GM19238 (cell line): ENCODE results near the gene CCNT2.
A peak's percentile ranks its signal among the peaks of the same experiment; 100 is the strongest.
"Not testable (repeated sequence)": the region's sequence is repeated elsewhere in the genome, so short reads cannot be mapped to it uniquely, and the experiment has no call there.

Source experiments
- DNase-seq: peaks from one replicate; pipeline ENCODE4 v3.0.0; 2011; ENCODE audit warnings: low spot score; ENCODE audit not compliant: insufficient read length

Gene CCNT2

DNA sequence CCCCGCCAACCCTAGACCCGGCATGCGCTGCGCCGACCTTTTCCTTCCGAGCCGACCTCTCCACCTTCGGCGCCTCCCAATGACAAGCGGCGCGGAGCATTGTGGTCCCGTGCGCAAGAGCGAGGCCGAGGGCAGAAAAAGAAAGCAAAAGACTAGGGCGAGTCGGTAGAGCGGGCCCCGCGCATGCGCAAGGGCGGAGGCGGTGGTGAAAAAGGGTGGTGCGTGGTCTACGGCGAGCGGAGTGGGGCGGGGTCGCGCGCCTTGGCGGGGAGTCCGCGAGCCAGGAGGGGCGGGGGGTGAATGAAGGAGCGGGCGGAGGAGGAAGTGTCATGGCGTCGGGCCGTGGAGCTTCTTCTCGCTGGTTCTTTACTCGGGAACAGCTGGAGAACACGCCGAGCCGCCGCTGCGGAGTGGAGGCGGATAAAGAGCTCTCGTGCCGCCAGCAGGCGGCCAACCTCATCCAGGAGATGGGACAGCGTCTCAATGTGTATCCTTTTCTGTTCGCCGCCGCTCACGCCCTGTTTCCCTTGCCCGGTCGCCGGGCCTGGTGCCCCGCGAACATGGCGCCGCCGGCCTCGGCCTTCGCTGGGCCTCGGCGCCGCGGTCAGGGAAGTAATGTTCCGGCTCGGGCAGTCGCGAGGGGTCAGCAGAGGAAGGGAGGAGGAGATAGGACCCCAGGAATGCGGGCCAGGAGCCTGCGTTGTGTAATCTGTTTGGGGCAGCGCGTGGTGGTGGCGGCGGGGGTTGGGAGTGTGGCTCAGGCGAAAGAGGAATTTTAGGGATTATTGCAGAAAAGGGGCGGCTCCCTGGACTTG is at the start of gene CCNT2:
TSS of gene CCNT2 (plus strand) at position 297 of the 815 bp plus-strand sequence. CDS start at position 330, 33 bp downstream.
- peak; percentile 86 for DNase-seq

DNA sequence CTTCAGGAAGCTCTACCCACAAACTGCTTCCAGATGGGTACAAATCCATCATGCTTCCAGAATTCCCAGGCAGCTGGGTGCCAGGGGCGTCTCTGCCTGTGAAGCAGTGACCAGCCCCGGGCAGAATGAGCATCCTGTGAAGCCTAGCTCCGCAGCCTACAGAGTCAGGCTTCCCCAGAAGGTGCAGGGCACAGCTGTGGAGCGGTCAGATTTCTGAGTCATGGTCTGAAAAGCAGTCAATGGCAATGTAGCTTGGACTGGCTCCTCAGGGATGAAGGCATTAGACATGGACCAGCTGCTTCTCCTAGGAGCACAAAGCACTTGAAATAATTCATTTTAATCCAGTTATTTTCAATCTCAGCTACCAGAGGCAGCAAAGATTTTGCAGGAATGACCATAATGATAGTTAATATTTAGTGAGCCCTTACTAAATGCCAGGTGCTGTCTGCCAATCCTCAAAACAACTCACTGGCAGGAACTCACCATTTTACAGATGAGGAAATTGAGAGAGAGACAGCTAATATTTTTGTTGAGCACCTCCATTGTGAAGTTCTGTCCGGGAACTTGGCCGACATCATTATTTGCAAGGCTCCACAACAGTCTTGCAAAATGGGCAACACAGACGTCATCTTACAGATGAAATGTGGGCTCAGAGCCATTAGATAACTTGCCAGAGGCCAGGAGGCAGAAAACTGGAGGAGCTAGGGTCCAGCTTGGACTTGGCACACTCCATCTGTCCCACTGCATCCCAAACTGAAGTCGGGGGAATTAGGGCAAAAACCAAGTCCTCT is 48.5 kb upstream of the CCNT2 start:
- no peak for DNase-seq

DNA sequence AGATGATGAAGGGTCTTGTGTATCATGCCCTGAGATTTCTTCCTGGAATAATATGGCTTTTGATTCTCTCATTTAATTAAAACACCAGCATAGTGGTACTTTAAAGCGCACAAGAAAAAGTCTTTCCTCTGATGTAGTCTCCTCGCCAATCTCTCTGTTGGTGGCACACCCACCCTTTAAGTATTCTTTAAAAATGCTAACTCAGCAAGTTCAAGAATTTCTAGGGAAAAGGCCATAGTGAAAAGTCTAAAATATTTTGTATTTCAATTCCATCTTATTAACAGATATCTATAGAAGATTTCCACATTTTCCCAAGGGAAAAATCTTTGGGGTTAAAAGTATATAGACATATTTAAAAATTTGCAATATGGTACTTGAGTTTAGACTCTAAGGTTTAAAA is 45.5 kb upstream of the CCNT2 start:
- no peak for DNase-seq

DNA sequence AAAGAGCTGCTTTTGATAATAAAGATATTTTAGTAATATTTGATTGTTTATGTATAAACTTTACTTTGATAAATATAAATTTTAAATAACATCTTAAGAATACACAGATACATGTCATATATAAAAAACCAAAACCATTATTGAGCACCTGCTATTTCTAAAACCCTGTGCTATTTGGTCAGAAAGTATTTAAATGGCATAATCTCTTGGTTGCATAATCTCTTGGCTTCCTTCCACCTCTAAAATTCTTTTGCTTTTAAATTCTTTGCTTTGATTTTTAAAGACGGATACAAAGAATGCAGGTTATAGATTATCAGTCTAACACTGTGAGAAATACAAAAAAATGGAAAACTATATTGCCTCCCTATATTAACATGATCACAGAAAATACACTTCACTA is 43.3 kb upstream of the CCNT2 start:
- DNase-seq: no peak

DNA sequence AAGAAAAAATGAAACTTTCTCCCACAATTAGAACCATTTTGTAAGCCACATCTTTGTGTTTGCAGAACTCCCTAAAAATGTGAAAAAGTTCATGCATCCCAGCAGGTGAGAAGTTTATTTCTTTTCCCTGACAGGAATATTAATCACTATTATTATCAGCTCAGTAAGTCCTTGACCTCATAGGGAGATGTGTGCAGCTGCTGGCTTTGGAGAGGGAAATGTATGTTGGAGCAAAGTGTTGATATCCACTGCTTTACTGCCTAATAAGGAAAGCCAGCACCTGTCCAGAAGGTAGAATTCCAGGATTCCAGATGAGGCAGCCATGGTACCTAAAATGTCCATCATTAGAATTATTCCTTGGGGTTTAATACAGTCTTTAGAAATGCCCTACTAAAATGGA is 35.8 kb upstream of the CCNT2 start:
- no peak for DNase-seq

DNA sequence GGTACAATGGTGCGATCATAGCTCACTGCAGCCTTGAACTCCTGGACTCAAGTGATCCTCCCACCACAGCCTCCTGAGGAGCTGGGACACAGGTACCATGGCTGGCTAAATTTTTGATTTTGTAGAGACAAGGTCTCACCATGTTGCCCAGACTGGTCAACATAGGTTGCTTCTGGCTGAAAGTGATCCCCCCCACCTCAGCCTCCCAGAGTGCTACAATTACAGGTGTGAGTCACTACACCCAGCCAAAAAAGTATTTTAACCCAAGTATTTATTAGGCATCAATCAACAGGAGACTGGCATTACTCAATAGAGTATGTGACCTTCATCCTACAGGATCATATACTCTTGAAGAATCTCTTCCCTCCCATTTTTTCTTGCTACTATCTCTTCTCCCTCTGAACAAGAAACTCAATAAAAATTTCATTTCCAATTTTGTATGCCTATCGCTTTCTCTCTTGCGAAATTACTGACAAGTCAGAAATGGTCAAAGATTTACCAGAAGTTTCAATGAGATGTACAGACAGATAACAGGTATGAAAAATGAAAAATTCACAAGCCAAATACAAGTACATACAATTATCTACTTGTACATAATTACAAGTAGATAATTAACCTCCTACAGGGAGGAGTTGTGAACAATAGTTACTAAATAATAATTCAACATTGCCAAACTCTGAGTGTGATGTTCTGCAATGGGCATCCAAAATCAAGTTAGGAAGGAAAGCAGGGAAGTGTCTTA is 34.9 kb upstream of the CCNT2 start:
- no peak for DNase-seq

DNA sequence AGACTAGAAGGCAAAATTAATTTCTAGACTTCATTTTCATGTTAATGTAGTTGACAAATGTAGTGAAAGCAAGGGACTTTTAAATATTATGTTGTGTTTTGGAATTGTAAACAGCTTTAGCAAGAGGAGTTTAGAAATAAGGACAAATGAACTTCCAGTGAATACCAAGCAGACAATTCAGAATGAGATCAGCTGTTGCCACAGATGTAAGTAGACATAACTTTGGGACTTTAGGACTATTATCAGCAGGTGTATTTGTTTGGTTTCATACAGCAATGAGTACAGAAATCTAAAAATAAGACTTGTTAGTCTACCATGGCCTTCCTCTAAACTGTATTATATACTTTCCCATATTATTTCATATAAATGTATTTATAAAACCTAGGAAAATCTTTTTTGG is 34.2 kb upstream of the CCNT2 start:
- no peak for DNase-seq

DNA sequence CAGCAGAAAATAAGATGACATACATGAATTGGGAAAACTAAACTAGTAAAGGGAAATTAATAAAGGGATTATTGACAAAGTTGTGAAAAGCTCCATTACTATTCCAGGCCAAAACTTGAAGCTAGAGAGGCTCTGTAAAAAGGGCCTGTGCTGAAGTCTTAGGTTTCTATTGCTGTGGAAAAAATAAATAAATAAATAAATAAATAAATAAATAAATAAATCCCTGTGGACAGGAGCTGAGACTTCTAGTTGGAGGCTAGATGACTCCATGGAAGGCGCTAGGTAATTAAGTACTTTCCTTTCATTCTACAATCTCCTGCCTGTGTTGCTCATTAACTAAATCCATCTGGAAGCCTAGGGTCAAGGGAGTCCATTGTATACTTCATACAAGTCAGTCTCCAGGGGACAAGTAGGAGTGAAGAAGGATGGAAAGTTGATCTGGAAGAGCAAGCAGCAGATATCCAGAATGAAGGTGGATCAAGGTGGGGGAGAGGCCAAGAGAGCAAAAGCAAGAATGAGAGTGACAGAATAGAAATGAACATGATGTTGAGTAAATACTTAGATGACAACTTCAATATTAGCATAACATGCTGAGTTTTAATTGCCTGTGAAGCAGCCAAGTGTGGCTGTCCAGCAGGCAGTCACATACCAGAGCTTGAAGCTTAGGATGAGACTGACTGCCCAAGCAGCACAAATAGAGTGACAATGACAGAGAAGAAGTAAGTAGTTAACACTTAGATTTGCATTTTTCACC is 26.2 kb upstream of the CCNT2 start:
- DNase-seq: no peak

DNA sequence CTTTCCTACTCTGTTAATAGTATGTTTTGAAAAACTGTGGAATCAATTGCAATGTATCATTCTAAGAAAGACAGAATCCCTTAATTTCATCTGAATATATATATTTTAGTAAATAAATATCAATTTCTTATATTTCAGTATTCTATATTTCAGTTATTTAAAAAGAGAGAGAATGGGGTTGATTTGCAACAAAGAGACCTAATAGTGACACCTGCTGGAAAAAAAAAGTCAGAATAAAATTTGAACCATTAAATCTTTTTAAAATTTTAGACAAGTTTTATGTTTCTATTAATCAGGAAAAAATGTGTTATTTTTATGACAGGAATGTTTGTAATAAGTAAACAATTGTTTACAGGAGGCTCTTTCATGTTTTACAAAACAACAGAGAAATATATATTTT is 20.7 kb upstream of the CCNT2 start:
- no peak for DNase-seq

DNA sequence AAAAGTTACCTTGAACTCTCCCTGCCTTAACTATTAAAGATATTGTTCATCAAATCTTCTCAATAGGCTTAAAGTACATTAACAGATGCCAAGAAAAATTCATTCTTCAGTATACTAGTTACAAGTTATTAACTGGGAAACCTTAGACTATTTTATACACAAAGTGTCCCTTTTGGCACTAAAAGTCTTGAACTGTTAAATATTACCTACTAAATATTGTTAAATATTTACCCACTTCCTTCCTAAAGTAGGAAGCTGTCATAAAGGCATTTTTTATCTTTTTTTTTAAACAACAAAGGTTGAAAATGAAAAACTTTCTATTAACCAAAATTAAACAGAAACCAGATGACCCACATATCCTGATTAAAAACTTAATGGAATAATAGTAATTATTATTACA is 19.4 kb upstream of the CCNT2 start:
- DNase-seq: no peak

DNA sequence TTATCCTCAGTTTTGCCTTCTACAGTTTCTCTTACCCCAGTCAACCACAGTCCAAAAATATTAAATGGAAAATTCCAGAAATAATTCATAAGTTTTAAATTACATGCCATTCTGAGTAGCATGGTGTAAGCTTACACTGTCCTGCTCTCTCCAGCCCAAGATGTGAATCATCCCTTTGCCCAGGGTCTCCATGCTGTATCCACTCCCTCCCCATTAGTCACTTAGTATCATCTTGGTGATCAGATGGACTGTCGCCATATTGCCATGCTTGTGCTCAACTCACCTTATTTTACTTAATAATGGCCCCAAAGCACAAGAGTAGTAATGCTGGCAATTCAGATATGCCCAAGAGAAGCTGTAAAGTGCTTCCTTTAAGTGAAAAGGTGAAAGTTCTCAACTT is 18.5 kb upstream of the CCNT2 start:
- no peak for DNase-seq

DNA sequence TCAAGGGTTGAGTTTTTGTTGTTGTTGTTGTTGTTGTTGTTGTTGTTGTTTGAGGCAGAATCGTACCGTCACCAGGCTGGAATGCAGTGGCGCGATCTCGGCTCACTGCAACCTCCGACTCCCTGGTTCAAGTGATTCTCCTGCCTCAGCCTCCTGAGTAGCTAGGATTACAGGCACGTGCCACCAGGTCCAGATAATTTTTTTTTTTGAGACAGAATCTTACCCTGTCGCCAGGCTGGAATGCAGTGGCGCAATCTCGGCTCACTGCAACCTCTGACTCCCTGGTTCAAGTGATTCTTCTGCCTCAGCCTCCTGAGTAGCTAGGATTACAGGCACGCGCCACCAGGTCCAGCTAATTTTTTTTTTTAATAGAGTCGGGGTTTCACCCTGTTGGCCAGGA is 14.9 kb upstream of the CCNT2 start:
- not testable (repeated sequence) for DNase-seq

DNA sequence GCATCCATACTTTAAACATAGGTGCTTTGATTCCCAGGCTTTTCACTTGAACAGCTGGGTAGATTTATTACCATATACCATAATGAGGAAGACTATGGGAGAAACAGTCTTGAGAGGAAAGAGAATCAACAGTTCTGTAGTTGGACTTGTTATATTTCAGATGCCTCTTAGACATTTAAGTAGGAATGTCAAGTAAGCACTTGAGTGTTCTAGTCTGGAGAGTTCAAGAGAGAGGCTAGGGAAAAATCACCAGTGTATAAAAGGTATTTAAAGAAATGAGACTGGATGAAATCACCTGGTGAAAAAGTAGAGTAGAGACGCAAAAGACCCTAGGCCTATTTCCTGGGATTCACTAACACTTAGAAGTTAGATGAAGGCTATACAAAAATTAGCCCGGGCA is 13.5 kb upstream of the CCNT2 start:
- no peak for DNase-seq

DNA sequence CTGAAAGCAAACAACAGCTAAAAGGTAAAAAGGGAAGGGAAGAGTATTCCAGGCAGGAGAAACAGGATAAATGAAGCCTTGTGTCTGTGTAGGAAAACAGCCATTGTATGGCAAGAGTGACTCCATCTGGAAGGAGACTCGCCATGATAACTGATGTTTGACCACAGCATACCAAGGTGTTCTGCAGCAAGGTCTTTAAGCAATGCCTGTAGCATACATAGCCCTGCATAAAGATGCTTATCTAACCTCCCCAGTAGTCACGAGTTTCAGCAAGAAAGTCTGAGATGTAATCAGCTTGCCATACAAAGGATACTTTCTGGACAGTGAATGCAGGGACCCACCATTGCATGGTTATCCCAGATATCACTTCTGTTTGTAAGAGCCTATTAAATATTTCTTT is 11.9 kb upstream of the CCNT2 start:
- DNase-seq: no peak

DNA sequence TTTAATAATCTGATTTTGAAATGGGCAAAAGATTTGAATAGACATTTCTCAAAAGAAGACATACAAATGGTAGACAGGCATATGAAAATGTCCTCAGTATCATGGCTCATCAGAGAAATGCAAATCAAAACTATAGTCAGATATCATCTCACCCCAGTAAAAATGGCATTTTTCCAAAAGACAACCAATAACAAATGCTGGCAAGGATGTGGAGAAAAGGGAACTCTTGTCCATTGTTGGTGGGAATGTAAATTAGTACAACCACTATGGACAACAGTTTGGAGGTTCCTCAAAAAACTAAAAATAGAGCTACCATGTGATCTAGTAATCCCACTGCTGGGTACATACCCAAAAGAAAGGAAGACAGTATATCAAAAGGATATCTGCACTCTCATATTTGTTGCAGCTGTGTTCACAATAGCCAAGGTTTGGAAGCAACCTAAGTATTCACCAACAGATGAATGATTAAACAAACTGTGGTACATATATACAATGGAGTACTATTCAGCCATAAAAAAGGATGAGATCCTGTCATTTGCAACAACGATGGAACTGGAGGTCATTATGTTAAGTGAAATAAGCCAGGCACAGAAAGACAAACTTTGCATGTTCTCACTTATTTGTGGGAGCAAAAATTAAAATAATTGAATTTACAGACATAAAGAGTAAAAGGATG is 11.0 kb upstream of the CCNT2 start:
- not testable (repeated sequence) for DNase-seq

DNA sequence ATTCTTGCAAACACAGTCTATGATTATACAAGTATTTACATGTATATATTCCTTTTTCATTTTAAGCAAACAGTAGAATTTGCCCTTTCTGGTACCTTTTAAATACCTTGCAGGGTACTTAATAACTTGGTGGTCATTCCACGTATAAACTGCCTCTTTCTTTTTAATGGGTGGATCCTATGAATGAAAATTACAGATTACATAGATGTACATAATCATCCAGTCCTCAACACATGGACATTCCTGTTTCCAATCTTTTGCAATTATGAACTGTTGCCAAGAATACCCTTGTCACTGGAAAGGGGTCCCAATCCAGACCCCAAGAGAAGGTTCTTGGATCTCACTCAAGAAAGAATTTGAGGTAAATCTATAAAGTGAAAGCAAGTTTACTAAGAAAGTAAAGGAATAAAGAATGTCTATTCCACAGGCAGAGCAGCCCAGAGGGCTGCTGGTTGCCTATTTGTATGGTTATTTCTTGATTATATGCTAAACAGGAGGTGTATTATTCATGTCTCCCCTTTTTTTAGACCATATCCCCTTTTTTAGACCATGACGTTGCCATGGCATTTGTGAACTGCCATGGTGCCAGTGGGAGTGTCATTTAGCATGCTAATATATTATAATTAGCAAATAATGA is 7.7 kb upstream of the CCNT2 start:
- no peak for DNase-seq

DNA sequence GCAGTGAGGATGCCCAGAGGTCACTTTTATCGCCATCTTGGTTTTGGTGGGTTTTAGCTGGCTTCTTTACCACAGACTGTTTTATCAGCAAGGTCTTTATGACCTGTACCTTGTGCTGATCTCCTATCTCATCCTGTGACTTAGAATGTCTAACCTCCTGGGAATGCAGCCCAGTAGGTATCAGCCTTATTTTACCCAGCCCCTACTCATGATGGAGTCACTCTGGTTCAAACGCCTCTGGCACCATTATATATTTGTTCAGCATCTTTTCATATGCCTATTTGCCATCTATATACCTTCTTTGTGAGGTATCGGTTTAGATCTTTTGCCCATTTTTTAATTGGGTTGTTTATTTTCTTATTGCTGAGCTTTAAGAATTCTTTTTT is 7.2 kb upstream of the CCNT2 start:
- no peak for DNase-seq

DNA sequence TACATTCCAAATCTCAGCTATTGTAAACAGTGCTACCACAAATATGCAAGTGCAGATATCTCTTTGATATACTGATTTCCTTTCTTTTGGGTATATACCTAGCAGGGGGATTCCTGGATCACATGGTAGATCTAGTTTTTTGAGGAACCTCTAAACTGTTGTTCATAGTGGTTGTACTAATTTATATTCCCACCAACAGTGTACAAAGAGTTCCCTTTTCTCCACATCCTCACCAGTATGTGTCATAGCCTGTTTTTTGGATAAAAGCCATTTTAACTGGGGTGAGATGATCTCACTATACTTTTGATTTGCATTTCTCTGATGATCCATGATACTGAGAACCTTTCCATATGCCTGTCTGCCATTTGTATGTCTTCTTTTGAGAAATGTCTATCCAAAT is 6.3 kb upstream of the CCNT2 start:
- no peak for DNase-seq

DNA sequence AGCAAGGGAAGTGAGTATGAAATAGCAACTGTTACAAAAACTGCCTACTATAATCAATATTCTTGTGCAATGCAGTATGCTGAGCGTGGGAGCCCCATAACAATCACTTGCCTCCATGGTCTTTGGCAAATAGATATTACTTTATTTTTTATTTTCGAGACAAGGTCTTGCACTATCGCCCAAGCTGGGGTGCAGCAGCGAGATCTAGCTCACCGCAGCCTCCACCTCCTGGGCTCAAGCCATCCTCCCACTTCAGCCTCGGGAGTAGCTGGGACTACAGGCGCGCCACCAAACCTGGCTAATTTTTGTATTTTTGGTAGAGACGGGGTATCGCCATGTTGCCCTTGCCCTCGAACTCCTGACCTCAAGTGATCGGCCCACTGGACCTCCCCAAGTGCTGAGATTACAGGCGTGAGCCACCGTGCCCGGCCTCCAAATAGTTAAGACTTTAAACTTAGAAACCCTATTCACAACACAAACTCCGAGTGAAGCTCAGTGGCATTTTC is 1.2 kb upstream of the CCNT2 start:
- DNase-seq: no peak

DNA sequence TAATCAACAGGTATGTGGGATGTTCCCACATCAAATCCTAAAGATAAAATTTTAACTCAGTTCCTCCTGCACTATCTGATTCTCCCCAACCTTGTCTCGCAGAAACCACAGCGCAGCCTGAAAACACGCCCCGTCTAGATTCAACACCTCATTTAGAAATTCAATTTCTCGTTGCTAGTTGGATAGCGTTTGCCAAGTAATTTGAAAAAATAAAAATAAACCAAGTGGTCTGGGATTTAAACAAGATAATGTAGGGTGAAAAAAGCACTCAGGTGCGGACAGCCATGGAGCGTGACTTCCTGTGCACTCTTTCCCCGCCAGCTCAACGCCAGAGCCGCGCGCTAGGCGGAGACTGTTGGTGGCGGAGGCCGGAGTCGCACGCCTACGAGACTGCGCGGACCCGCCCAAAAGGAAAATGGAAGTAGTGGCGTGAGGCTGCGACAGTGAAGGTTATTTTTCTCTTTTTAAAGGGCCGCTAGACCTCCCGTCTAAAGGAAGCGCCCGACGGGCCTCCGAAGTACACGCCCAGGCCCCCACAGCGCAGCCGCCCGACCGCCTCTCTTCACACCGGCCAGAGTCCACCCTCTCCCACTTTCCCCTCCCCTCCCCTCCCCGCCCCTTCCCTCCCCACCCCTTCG is 615 bp upstream of the CCNT2 start:
- DNase-seq: peak; percentile 54
